Activated CD8-positive, alpha-beta memory T cell treated with anti-CD3 and anti-CD28 coated beads for 4 hours (primary cell): ENCODE results near the gene SLC30A1.
"Not testable (repeated sequence)": the region's sequence is repeated elsewhere in the genome, so short reads cannot be mapped to it uniquely, and the experiment has no call there.

ENCODE experiments used
- DNase-seq, 2 donors: peaks; one replicate each; pipeline ENCODE4 v3.0.0-alpha.2; 2020; ENCODE audit warnings: low read depth in 2 of 2

Gene SLC30A1

GRCh38 chr1:211583011-211583992 is 4.3 kb upstream of the SLC30A1 start:
- no peak for DNase-seq

DNA sequence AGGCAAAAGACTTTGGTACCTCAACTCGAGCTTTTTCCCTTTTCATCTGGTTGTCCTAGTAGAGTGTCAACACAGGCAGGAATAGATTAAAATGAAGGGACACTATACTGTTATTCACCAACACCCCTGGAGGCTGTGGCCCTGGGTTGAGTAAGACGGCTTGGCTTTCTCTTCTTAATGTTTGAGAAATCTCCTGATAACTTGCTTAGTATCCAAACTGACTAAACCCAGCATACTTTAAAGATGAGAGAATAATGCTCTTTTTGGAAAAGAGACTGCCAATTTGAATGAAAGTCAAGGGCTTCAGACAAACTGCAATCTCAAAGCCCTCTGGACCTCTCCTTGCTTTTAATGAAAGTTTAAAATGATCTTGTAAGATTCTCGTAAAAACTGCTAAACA is 2.6 kb upstream of the SLC30A1 start:
- DNase-seq = no peak

- DNase-seq = no peak
These were observed 1.3 kb upstream of the SLC30A1 start for GRCh38 chr1:211580303-211580687.

DNA sequence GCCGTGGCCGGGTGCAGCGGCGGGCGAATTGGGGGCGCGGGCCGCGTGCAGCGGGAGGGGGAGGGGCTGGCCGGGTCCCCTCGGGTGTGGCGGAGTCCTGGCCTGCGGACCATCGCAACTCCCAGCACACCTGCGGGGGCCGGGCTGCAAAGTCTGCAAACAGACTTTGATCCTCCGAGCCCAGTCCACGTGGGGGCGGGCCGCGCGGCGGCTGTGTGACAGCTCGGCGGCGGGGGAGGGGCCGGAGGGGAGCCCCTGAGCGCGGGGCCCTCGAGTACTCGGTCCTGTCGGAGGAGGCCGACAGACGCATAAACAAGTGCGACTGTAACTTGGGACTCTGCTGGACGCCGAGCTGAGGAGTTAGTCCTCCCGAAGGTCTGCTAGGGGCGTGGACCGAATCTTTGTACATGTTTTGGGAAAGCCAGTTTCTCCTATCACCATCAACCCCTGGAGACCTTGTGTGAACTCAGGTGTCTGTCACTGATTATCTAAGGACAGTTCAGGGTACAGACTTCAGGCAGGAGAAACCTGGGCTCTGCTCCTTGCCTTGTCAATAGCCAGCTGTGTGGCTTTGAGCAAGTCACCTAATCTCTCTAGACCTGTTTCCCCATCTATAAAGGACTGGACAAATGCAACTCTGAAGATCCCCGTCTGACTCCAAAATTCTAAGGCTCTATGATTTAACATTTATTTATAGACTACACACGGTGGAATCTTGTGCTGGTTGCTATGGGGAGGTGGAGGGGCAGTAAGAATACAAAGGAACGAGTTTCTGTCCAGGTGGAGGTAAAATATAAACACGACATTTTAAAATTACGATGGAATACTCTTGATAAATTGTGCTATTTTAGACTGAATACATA is 710 bp upstream of the SLC30A1 start:
- no peak for DNase-seq

GRCh38 chr1:211577819-211578639 is 932 bp downstream of the SLC30A1 start:
- peak; percentile 43 to 46 for DNase-seq

DNA sequence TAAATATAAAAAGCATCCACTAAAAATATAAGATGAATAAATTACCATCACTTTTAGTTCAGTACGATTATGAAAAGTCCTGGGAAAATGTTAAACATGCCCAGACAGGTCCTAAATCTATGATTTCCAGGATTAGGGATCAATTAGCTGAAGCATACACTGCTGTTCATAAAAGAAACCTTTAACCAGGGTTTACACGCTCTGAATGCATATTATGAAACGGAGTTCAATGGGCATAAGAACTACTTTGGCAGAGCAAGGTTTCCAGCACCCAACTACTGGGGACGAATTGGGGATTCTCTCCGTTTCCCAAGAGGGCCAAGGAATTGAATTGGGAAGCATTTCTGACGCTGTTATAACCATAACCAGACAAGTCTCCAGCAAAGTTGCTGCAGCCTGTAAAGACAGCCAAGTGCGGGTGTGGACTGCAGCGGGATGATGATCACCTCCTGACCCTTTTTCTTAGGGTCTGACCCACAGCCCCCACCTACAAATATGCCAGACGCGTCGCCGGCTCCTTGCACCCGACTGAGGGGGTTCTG is 1.6 kb downstream of the SLC30A1 start:
- no peak for DNase-seq

GRCh38 chr1:211576717-211577116 is 2.2 kb downstream of the SLC30A1 start:
- no peak for DNase-seq

DNA sequence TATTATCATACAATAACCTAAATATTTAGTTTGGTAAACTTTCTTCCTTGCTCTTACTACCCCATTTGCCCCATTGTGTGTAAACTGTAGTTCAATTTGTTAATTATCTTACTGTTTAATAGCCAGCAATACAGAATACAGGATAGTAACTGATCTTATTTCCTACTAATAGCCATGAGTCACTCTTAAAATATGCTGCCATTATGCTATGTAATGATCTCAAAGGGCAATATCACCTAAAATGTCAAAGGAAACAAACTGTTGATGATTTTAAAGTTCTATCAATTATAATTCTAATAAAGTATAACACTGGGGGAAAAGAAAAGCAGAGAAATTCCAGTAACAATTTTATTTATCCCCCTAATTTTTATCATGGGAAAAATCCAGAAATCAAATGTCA is 4.3 kb downstream of the SLC30A1 start:
- DNase-seq = no peak

DNA sequence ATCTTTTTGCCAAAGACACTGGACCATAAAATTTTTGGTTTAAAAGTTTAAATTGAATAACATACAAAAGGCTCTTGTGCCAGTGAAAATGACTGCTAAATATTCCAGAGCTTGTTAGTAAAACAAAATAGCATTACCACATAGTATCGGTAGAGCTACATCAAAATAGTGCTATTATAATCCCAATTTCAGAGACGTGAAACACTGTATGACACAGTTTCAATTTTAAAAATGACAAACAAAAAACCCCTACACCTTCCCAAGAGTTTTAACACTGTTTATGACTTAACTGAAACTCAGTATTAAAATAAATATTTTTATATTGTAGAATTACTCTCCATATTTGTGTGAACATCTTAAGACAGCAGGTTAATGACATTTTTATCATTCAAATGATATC is 7.0 kb downstream of the SLC30A1 start:
- DNase-seq = no peak

DNA sequence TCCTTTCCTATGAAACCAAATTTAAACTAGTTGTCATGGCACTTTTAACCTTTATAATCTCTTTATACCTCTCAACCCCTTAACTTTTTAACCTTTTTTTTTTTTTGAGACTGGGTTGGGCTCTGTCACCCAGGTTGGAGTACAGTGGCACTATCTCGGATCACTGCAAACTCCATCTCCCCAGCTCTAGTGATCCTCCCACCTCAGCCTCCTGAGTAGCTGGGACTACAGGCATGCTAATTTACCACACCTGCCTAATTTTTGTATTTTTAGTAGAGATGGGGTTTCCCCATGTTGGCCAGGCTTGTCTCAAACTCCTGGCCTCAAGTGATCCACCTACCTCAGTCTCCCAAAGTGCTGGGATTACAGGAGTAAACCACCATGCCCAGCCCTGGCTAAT is 8.6 kb downstream of the SLC30A1 start:
- DNase-seq = not testable (repeated sequence)

- no peak for DNase-seq
These were observed 12.4 kb downstream of the SLC30A1 start for GRCh38 chr1:211566431-211567025.

DNA sequence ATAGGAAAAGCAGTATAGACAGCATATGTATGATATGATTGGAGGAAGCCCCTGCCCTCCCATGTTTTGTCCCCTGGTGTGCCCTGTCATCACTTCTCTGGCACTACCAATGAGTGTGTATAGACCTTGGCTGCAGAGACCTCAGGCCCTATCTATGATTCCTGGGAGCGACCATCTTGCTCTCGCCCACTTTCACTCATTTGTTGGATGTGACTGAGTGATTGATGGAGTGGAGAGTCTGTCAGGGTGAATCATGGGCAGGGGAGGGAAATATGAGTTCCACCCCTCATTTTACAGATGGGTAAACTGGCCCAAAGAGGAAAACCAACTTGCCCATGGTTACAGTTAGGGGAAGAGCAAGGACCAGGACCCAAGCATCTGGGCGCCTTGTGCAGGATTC is 14.9 kb downstream of the SLC30A1 start:
- no peak for DNase-seq

GRCh38 chr1:211559222-211560010 is 19.5 kb downstream of the SLC30A1 start:
- DNase-seq = no peak

DNA sequence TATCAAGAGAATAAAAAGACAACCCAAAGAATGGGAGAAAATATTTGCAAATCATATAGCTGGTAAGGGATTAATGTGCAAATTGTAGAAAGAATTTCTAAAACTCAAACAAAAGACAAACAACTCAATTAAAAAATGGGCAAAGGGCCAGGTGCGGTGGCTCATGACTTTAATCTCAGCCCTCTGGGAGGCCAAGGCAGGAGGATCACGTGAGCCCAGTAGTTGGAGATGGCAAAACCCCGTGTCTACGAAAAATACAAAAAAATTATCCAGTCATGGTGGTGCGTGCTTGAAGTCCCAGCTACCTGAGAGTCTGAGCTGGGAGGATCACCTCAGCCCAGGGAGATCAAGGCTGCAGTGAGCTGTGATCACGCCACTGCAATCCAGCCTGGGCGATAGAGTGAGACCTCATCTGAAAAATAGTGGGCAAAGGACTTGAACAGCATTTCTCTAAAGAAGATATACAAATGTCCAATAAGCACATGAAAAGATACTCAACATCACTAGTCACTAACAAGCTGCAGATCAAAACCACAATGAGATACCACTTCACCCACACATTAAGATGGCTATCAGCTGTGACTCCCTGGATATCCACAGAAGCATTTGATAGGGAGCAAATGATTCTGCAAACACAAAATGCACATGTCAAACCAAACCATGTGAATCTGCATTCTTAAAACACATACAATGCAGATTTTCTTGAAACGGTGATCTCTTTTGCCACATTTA is 20.9 kb downstream of the SLC30A1 start:
- no peak for DNase-seq

DNA sequence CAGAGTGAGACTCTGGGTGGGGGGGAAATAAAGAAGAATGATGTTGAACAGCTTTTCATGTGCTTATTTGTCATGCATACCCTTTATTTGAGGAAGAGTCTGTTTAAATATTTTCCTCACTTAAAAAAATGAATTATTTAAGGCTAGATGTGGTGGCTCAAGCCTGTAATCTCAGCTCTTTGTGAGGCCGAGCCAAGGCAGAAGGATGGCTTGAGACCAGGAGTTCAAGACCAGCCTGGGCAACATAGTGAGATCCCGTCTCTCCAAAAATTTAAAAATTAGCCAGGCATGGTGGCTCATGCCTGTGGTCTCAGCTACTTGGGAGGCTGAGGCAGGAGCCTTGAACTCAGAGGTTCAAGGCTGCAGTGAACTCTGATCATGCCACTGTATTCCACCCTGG is 25.4 kb downstream of the SLC30A1 start:
- DNase-seq = no peak

- no peak for DNase-seq
These were observed 27.1 kb downstream of the SLC30A1 start for GRCh38 chr1:211551638-211552460.

- no peak for DNase-seq
These were observed 29.8 kb downstream of the SLC30A1 start for GRCh38 chr1:211549092-211549711.
